DOHH2 (cell line): ENCODE results near the gene FAR2.

Experiments
- EZH2phosphoT487 ChIP-seq: fragments of 200-600 bp; sonication (generic); IDR thresholded peaks from 2 replicates; pipeline ENCODE4 v1.6.1; 2017; ENCODE audit warnings: borderline replicate concordance, mild to moderate bottlenecking, antibody characterized with exemption, low read length, moderate library complexity, mixed read lengths
- TF ChIP-seq, protein P1 (sequence below): fragments of 200-600 bp; sonication (generic); IDR thresholded peaks from one replicate; pipeline ENCODE4 v1.5.1; 2014; ENCODE audit warnings: antibody characterized with exemption, mild to moderate bottlenecking, low read depth, low read length; ENCODE audit not compliant: poor library complexity, severe bottlenecking

DNA sequence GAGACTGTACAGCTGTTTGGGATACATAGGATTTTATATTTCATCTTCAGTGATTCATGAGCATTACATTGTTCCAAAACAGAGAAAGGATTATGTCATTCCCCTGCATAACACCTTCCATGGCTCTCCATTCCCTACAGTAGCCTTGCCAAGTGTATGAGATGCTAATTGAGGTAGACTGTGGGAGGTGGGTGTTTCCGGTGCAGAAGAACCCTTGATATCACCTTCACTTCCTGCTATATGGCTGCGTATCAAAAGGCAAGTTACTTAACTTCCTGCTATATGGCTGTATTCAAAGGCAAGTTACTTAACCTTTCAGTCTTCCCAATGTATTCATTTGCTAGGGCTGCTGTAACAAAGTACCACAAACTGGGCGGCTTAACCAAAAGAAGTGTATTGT is 11.2 kb downstream of the FAR2 start:
- TF ChIP-seq, protein P1, sequence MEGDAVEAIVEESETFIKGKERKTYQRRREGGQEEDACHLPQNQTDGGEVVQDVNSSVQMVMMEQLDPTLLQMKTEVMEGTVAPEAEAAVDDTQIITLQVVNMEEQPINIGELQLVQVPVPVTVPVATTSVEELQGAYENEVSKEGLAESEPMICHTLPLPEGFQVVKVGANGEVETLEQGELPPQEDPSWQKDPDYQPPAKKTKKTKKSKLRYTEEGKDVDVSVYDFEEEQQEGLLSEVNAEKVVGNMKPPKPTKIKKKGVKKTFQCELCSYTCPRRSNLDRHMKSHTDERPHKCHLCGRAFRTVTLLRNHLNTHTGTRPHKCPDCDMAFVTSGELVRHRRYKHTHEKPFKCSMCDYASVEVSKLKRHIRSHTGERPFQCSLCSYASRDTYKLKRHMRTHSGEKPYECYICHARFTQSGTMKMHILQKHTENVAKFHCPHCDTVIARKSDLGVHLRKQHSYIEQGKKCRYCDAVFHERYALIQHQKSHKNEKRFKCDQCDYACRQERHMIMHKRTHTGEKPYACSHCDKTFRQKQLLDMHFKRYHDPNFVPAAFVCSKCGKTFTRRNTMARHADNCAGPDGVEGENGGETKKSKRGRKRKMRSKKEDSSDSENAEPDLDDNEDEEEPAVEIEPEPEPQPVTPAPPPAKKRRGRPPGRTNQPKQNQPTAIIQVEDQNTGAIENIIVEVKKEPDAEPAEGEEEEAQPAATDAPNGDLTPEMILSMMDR: no peak
- no peak for TF ChIP-seq EZH2phosphoT487
